ENCODE results near the gene ATF1.
A peak's percentile ranks its signal among the peaks of the same experiment; 100 is the strongest.

The ATF1 gene
- 37.1 to 55.1 (median 40.5) reads per million in 4 experiments for total RNA-seq

GRCh38 chr12:50763639-50764285 is at the start of gene ATF1:
Gene ATF1, plus strand, starts transcription at chr12:50764101. Its CDS starts 16,045 bp downstream, at chr12:50780146.
- DNase-seq, result peak; percentile 86

DNA sequence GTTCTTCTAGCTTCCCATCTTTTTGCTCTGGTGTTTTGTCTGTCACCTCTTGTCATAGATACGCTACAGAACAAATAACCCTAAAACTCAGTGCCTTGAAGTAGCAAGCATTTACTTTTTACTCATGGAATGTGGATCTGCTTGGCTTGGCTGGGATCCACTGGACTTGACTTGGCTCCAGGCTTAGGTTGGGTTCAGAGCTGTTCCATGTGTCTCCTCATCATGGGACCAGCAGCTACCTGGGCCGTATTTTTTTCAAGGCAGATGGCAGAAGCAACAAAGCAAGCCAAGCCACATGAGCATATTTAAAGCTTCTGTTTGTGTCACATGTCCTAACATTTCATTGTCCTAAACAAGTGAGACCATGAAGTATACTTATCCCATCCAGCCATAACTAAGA is 48.7 kb upstream of the ATF1 start:
- DNase-seq, result no peak

DNA sequence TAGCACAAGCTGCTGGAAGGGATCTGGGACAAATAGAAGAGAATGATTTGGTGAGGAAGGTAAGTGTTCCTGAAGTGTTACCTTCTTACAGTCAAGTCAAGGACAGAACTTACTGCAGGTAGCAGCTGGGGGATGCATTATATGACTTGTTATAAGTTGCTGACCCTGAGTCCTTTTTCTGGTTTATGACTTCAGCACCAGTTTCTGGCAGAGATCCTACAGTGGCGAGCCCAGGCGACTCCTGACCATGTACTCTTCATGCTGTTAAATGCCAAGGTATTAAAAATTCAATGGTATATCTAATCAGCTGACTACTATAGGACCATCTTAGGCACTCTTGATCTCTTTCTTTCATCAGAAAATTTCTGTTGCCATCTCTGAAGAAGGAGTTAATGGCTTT is 45.1 kb upstream of the ATF1 start:
- no peak for DNase-seq

DNA sequence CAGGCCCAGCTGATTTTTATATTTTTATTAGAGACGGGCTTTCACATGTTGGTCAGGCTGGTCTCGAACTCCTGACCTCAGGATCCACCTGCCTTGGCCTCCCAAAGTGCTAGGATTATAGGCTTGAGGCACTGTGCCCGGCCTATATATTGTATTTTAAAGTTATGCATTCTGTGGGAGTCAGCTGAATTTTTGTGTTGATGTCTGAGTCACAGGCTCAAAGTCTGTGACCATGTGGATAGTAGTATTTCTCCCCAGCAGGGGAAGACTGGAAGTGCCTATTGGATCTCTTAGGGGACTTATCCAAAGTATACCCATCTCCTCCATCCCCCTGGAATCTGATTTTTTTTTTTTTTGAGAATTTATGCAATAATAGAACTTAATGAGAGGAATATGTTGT is 43.8 kb upstream of the ATF1 start:
- no peak for DNase-seq

GRCh38 chr12:50720501-50720900 is 43.4 kb upstream of the ATF1 start:
- no peak for DNase-seq

DNA sequence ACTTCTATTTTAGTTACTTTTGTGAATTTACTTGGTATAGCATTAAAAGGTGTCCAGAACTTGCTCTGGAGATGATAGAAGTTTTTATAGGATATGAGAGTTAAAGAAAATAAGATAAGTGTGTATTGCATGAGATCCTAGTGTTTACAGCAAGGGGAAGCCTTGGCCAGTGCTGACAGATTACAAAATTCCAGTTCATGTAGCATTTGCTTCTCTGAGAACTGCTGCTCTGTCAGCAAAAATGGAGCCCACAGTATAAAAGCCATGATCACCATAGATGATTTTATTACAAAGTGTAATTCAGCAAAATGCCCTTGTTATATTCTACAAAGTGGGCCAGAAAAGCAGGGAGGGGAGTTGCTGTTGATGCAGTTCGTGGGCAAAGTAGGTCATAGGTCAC is 40.0 kb upstream of the ATF1 start:
- no peak for DNase-seq

GRCh38 chr12:50725011-50725942 is 38.6 kb upstream of the ATF1 start:
- DNase-seq, result no peak

- no peak for DNase-seq
Observed at GRCh38 chr12:50727466-50727865, 36.4 kb upstream of the ATF1 start.

- DNase-seq, result no peak
Observed at GRCh38 chr12:50728417-50728816, 35.5 kb upstream of the ATF1 start.

- no peak for DNase-seq
Observed at GRCh38 chr12:50728841-50729240, 35.1 kb upstream of the ATF1 start.

GRCh38 chr12:50732591-50732990 is 31.3 kb upstream of the ATF1 start:
- DNase-seq, result no peak

GRCh38 chr12:50733706-50734105 is 30.2 kb upstream of the ATF1 start:
- DNase-seq, result no peak

DNA sequence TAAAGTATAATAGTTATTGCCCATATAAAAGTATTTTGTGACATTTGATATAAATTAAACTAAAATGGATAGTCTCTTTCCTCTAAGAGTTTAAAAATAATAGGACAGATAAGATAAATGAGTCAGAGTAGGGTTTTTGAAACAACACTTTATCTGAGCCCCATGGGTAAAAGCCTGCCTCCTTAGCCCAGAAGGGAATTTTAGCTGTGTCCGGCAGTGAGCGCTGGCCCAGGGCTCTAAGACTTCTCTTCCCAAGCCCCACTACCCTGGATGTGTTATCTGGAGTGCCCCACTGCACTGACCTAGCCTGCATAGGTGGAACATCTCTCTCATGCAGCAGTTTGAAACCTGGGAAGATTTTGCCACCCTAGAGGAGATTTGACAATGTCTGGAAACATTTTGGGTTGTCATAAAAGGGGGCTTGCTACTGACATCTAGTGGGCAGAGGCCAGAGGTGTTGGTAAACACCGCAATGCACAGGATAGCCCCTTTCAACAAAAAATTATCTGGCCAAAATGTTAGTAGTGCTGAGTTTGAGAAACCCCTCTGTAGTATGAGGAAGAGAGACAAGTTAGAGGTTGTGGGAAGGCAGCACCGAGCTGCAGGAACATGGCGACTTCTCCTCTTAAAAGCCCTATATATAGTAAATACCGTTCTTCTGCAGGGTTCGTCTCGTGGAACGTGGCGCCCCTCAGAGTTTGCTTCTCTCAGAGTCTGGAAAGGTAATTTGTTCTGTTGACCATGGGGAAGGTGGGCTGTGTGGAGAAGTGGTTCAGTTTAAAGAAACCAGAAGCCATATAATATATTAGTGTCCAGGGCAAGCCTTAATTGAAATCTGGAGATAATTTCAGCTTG is 29.3 kb upstream of the ATF1 start:
- DNase-seq, result no peak

DNA sequence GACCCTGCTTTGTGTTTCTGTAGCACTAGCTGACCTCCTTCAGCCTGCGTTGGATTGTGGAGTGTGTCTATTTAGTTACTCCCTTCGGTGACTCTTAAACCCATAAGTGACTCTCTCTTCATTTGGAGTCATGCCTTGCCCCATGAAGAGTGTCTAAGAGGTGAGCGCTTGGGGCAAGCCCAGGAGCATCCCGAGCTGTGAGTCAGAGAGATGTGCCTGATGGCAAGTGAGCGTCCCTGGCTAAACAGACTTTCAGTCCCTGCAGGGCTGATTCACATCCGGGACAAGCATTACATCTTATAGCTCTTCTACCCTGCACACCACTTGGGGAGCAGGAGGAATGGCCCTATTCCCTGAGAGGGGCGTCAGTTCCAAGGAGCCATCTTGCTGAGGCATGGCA is 24.3 kb upstream of the ATF1 start:
- no peak for DNase-seq

- no peak for DNase-seq
Observed at GRCh38 chr12:50740307-50740706, 23.6 kb upstream of the ATF1 start.

GRCh38 chr12:50742776-50743175 is 21.1 kb upstream of the ATF1 start:
- no peak for DNase-seq

DNA sequence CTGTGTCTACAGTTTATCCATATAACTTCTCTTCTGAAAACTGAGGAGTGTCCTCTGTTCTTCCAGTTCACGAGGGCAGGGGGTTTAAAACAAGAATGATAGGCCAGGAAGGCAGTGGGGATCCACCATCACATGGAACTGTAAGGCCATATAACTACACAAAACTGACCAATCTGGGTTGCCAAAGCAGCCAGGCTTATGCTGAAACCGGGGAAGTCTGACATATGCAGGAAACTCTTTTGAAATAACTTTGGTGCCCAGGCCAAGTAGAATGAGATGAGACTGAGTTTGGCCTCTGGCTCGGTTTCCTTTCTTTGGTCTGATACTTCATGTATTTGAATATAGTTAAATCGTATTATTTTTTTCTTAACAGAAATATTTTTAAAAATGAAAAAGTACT is 18.0 kb upstream of the ATF1 start:
- no peak for DNase-seq

DNA sequence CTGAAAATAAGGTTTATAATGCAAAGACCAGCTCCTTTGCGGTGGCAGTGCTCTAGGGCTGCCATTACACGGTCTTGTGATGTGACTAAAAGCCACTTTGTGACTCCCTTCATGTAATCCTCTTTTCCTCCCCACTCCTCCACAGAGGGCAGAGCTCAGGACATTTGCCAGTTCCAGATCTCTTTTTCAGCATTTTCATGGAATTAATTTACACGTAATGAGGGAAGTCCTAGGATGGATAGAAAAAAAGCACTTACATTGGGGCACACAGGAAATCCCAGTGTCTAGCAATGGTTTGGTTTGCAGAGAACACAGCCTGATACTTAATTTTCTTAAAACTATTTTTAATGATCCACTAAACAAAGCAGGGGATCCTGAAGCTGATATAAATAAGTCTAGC is 17.5 kb upstream of the ATF1 start:
- DNase-seq, result no peak

- DNase-seq, result no peak
Observed at GRCh38 chr12:50747817-50748216, 16.1 kb upstream of the ATF1 start.

DNA sequence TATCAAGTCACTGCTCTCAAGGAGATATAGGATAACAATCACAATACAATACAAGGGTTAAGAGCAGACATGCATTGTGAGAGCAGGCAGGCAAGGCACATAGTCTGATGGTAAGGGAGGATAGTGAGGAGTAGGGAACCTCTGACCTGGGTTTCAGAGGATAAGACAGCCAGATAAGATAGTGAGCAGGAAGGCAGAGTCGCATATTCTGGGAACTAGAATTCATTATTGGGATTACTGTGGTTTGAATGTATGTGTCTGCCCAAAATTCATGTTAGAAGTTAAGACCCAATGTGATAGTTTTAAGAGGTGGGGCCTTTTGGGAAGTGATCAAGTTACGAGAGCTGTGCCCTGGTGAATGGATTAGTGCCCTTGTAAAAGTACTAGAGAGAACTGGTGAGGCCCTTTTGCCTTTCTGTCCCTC is 14.4 kb upstream of the ATF1 start:
- no peak for DNase-seq

- no peak for DNase-seq
Observed at GRCh38 chr12:50750366-50750765, 13.5 kb upstream of the ATF1 start.

DNA sequence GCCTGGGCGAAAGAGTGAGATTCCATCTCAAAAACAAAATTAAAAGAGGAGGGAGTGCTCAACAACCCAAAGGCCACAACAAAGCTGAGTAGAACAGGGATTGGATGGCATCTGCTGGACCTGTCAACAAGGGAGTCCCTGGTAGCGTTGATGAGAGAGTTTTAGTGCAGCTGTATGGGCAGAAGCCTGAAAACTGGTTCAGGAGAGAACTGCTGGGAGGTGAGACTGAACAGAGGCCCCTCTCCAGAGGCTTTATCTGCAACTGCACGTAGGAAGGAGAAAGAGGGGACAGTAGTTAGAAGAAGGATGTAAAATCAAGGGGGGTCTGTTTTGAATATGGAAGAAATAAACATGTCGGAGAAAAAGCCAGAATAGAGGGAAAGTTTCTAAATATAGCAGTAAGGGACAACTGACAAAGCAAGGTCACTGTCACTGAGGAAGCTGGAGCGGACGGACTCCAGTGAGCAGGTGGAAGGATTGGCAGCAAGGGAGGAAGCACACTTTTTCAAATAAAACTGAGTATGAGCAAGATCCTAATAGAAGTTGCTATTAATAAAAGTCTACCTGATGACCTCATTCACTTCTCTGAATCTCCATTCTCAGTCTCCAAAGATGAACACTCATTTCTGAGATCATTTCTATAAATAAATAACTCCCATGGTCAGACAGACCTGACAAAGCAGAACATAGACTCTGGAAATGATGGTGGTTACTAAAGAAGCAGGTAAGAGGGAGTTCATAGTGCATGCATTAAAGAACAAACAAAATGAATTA is 11.8 kb upstream of the ATF1 start:
- DNase-seq, result no peak

Data from effector CD8-positive, alpha-beta T cell (primary cell).